H1 (cell line): ENCODE data around the gene UNC79. TPM values are rescaled to one million over a fixed set of nuclear protein-coding genes. Genes with fewer than 3 reads are reported as not detected.
A peak's percentile ranks its signal among the peaks of the same experiment; 100 is the strongest.

Experiments
- CREB1 ChIP-seq: IDR thresholded peaks from 2 replicates; pipeline ENCODE4 v1.6.1; 2012; ENCODE audit warnings: inconsistent platforms
- EGR1 ChIP-seq: IDR thresholded peaks from 2 replicates; pipeline ENCODE4 v1.6.1; 2011; ENCODE audit warnings: low read depth, low read length, borderline replicate concordance
- JUND ChIP-seq: IDR thresholded peaks from 2 replicates; pipeline ENCODE4 v1.6.1; 2011; ENCODE audit warnings: mild to moderate bottlenecking, improper control_type of control experiment, low read length
- KDM1A ChIP-seq: fragments of 200-600, 300-600 bp; sonication (generic); IDR thresholded peaks from 2 replicates; pipeline ENCODE4 v1.7.1; 2016; ENCODE audit warnings: mild to moderate bottlenecking, low read length, borderline replicate concordance
- POU5F1 ChIP-seq: IDR thresholded peaks from 2 replicates; pipeline ENCODE4 v1.6.1; 2011; ENCODE audit warnings: low read depth, mild to moderate bottlenecking, low read length, moderate library complexity
- TCF12 ChIP-seq: IDR thresholded peaks from 2 replicates; pipeline ENCODE4 v1.6.1; 2011; ENCODE audit warnings: low read depth, mild to moderate bottlenecking, low read length
- polyA plus RNA-seq, 7 experiments: library from polyadenylated mRNA; depleted of rRNA in 3 of 7; stranded (reverse) in 5 of 7; unstranded in 2 of 7; fragments of >200 nt in 5 of 7; fragments of 200-250 nt in 2 of 7; gene quantifications; 1 replicate in 5 of 7; 2 replicates in 1 of 7; 4 replicates in 1 of 7; pipeline versions ENCODE4 v1.2.1 to v1.2.3, GENCODE V29; 2011 to 2013; ENCODE audit warnings: missing spikeins in 2 of 7, mixed read lengths in 2 of 7
- total RNA-seq: library from RNA; stranded (reverse); fragmentation: NEBNext Ultra II Directional; extraction: Animal tissue kit (Norgen Biotek cat#: 25700); gene quantifications from 2 replicates; pipeline ENCODE4 v1.2.1, GENCODE V29; 2021
- TF ChIP-seq, protein P1 (sequence below): fragments of 300-600 bp; sonication (generic); IDR thresholded peaks from 2 replicates; pipeline ENCODE4 v1.7.1; 2012; ENCODE audit warnings: low read length, moderate library complexity, mild to moderate bottlenecking, inconsistent platforms; ENCODE audit not compliant: insufficient replicate concordance
- TF ChIP-seq, protein P2 (sequence below): IDR thresholded peaks from 2 replicates; pipeline ENCODE4 v1.6.1; 2012; ENCODE audit warnings: inconsistent platforms
- TF ChIP-seq, protein P3 (sequence below): IDR thresholded peaks from 2 replicates; pipeline ENCODE4 v1.6.1; 2012; ENCODE audit warnings: inconsistent platforms

Gene UNC79
- total and polyA plus RNA-seq, 2 of the 8 experiments (the other 6 are each of a cell fraction or from before 2014, with no cell fraction given), result 1.8 to 2.3 TPM

GRCh38 chr14:93688239-93688666, 257.5 kb downstream of the UNC79 start (continued):
- TF ChIP-seq, protein P1, sequence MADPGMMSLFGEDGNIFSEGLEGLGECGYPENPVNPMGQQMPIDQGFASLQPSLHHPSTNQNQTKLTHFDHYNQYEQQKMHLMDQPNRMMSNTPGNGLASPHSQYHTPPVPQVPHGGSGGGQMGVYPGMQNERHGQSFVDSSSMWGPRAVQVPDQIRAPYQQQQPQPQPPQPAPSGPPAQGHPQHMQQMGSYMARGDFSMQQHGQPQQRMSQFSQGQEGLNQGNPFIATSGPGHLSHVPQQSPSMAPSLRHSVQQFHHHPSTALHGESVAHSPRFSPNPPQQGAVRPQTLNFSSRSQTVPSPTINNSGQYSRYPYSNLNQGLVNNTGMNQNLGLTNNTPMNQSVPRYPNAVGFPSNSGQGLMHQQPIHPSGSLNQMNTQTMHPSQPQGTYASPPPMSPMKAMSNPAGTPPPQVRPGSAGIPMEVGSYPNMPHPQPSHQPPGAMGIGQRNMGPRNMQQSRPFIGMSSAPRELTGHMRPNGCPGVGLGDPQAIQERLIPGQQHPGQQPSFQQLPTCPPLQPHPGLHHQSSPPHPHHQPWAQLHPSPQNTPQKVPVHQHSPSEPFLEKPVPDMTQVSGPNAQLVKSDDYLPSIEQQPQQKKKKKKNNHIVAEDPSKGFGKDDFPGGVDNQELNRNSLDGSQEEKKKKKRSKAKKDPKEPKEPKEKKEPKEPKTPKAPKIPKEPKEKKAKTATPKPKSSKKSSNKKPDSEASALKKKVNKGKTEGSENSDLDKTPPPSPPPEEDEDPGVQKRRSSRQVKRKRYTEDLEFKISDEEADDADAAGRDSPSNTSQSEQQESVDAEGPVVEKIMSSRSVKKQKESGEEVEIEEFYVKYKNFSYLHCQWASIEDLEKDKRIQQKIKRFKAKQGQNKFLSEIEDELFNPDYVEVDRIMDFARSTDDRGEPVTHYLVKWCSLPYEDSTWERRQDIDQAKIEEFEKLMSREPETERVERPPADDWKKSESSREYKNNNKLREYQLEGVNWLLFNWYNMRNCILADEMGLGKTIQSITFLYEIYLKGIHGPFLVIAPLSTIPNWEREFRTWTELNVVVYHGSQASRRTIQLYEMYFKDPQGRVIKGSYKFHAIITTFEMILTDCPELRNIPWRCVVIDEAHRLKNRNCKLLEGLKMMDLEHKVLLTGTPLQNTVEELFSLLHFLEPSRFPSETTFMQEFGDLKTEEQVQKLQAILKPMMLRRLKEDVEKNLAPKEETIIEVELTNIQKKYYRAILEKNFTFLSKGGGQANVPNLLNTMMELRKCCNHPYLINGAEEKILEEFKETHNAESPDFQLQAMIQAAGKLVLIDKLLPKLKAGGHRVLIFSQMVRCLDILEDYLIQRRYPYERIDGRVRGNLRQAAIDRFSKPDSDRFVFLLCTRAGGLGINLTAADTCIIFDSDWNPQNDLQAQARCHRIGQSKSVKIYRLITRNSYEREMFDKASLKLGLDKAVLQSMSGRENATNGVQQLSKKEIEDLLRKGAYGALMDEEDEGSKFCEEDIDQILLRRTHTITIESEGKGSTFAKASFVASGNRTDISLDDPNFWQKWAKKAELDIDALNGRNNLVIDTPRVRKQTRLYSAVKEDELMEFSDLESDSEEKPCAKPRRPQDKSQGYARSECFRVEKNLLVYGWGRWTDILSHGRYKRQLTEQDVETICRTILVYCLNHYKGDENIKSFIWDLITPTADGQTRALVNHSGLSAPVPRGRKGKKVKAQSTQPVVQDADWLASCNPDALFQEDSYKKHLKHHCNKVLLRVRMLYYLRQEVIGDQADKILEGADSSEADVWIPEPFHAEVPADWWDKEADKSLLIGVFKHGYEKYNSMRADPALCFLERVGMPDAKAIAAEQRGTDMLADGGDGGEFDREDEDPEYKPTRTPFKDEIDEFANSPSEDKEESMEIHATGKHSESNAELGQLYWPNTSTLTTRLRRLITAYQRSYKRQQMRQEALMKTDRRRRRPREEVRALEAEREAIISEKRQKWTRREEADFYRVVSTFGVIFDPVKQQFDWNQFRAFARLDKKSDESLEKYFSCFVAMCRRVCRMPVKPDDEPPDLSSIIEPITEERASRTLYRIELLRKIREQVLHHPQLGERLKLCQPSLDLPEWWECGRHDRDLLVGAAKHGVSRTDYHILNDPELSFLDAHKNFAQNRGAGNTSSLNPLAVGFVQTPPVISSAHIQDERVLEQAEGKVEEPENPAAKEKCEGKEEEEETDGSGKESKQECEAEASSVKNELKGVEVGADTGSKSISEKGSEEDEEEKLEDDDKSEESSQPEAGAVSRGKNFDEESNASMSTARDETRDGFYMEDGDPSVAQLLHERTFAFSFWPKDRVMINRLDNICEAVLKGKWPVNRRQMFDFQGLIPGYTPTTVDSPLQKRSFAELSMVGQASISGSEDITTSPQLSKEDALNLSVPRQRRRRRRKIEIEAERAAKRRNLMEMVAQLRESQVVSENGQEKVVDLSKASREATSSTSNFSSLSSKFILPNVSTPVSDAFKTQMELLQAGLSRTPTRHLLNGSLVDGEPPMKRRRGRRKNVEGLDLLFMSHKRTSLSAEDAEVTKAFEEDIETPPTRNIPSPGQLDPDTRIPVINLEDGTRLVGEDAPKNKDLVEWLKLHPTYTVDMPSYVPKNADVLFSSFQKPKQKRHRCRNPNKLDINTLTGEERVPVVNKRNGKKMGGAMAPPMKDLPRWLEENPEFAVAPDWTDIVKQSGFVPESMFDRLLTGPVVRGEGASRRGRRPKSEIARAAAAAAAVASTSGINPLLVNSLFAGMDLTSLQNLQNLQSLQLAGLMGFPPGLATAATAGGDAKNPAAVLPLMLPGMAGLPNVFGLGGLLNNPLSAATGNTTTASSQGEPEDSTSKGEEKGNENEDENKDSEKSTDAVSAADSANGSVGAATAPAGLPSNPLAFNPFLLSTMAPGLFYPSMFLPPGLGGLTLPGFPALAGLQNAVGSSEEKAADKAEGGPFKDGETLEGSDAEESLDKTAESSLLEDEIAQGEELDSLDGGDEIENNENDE, result peak; percentile 68
- TF ChIP-seq TCF12, result peak; percentile 68; the same call in 1 of the 2 replicates
- TF ChIP-seq, protein P2, sequence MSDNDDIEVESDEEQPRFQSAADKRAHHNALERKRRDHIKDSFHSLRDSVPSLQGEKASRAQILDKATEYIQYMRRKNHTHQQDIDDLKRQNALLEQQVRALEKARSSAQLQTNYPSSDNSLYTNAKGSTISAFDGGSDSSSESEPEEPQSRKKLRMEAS, result peak; percentile 80
- TF ChIP-seq EGR1, result no peak
- no peak for TF ChIP-seq POU5F1
- TF ChIP-seq JUND, result no peak
- TF ChIP-seq, protein P3, sequence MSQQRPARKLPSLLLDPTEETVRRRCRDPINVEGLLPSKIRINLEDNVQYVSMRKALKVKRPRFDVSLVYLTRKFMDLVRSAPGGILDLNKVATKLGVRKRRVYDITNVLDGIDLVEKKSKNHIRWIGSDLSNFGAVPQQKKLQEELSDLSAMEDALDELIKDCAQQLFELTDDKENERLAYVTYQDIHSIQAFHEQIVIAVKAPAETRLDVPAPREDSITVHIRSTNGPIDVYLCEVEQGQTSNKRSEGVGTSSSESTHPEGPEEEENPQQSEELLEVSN, result peak; percentile 96
- TF ChIP-seq CREB1, result no peak
- TF ChIP-seq KDM1A, result no peak
